IMR-90 (cell line): ENCODE measurements around the gene MYEOV. TPM values are rescaled to one million over a fixed set of nuclear protein-coding genes. Genes with fewer than 3 reads are reported as not detected.
A peak's percentile ranks its signal among the peaks of the same experiment; 100 is the strongest.

Source experiments
- ATAC-seq: fragments of 200-7000 bp; cut with Tn5 transposase; 2 replicates; pipeline ENCODE4 v1.9.1; 2020; ENCODE audit warnings: low read depth, mild to moderate bottlenecking, moderate library complexity
- BruUV-seq: library from RNA; stranded (reverse); fragments of 400-500 nt; replicated peaks from 2 replicates; lab custom pipeline; 2021; lab: Mats Ljungman, UMichigan
- CTCF ChIA-PET: fragments of 300-600 bp; formaldehyde crosslinking; extraction: SDS; loops from one replicate; lab custom pipeline; 2021; ENCODE audit warnings: antibody characterized with exemption; lab: Yijun Ruan, JAX
- POLR2A ChIA-PET: fragments of 300-600 bp; sonication (Branson Sonifier 250); formaldehyde crosslinking; loops from one replicate; lab custom pipeline; 2022; ENCODE audit warnings: antibody characterized with exemption; ENCODE audit not compliant: unreplicated experiment; lab: Charles Lee
- DNase-seq: peaks from one replicate; pipeline ENCODE4 v3.0.0; 2013
- H2AFZ ChIP-seq: replicated peaks from 2 replicates; pipeline ENCODE3; 2013; ENCODE audit warnings: low read length, mild to moderate bottlenecking; ENCODE audit not compliant: poor library complexity
- H2AK5ac ChIP-seq: 2 replicates; pipeline ENCODE4 v1.6.1; 2013; ENCODE audit warnings: low read depth, low read length, inconsistent platforms
- H2AK9ac ChIP-seq: replicated peaks from 2 replicates; pipeline ENCODE3; 2013; ENCODE audit warnings: mild to moderate bottlenecking, low read depth, low read length, moderate library complexity; ENCODE audit not compliant: poor library complexity
- H2BK120ac ChIP-seq: 2 replicates; pipeline ENCODE4 v1.6.1; 2013; ENCODE audit warnings: low read depth, low read length, inconsistent platforms
- H2BK15ac ChIP-seq: 3 replicates; pipeline ENCODE4 v1.6.1; 2013; ENCODE audit warnings: low read depth, low read length, inconsistent platforms
- H2BK20ac ChIP-seq: 2 replicates; pipeline ENCODE4 v1.6.1; 2013; ENCODE audit warnings: low read depth, mild to moderate bottlenecking, inconsistent platforms, low read length, moderate library complexity
- H2BK5ac ChIP-seq: 2 replicates; pipeline ENCODE4 v1.6.1; 2013; ENCODE audit warnings: mild to moderate bottlenecking, low read depth, low read length, inconsistent platforms; ENCODE audit not compliant: poor library complexity, severe bottlenecking
- H3K14ac ChIP-seq: replicated peaks from 2 replicates; pipeline ENCODE4 v1.6.1; 2013; ENCODE audit warnings: low read depth, low read length, inconsistent platforms
- H3K18ac ChIP-seq: 2 replicates; pipeline ENCODE4 v1.6.1; 2013; ENCODE audit warnings: low read depth, low read length, control low read depth
- H3K23ac ChIP-seq: 2 replicates; pipeline ENCODE4 v1.6.1; 2013; ENCODE audit warnings: low read depth, low read length, inconsistent platforms
- H3K27ac ChIP-seq: 2 replicates; pipeline ENCODE4 v1.5.1; 2013; ENCODE audit warnings: mild to moderate bottlenecking, control low read depth, low read length; ENCODE audit not compliant: insufficient read depth
- H3K27me3 ChIP-seq: 2 replicates; pipeline ENCODE4 v1.6.1; 2013; ENCODE audit warnings: low read length; ENCODE audit not compliant: control insufficient read depth, insufficient read depth
- H3K36me3 ChIP-seq: 2 replicates; pipeline ENCODE4 v1.6.1; 2013; ENCODE audit warnings: low read length, mixed read lengths; ENCODE audit not compliant: control insufficient read depth, insufficient read depth
- H3K4ac ChIP-seq: 2 replicates; pipeline ENCODE4 v1.6.1; 2013; ENCODE audit warnings: low read depth, low read length, inconsistent platforms
- H3K4me1 ChIP-seq: 2 replicates; pipeline ENCODE4 v1.6.1; 2013; ENCODE audit warnings: low read length, mixed read lengths; ENCODE audit not compliant: control insufficient read depth, insufficient read depth
- H3K4me2 ChIP-seq: 2 replicates; pipeline ENCODE4 v1.6.1; 2013; ENCODE audit warnings: low read depth, mild to moderate bottlenecking, control low read depth, low read length, moderate library complexity
- H3K4me3 ChIP-seq: 2 replicates; pipeline ENCODE4 v1.5.1; 2013; ENCODE audit warnings: low read depth, mild to moderate bottlenecking, control low read depth, low read length, moderate library complexity; ENCODE audit not compliant: insufficient read depth
- H3K56ac ChIP-seq: 2 replicates; pipeline ENCODE4 v1.6.1; 2013; ENCODE audit warnings: low read length, inconsistent platforms; ENCODE audit not compliant: insufficient read depth; ENCODE audit errors: extremely low read depth
- H3K79me1 ChIP-seq, 2 experiments: 2 replicates each; pipeline ENCODE4 v1.6.1; 2013; ENCODE audit warnings: low read length in 2 of 2, inconsistent platforms in 1 of 2, low read depth in 1 of 2
- H3K9ac ChIP-seq: 2 replicates; pipeline ENCODE4 v1.6.1; 2013; ENCODE audit warnings: low read depth, low read length, control low read depth
- H3K9me1 ChIP-seq: 2 replicates; pipeline ENCODE4 v1.6.1; 2013; ENCODE audit warnings: low read length, inconsistent platforms; ENCODE audit not compliant: insufficient read depth
- H3K9me3 ChIP-seq: 2 replicates; pipeline ENCODE4 v1.6.1; 2013; ENCODE audit warnings: low read length; ENCODE audit not compliant: control insufficient read depth, insufficient read depth
- H4K20me1 ChIP-seq: 2 replicates; pipeline ENCODE4 v1.6.1; 2013; ENCODE audit warnings: low read length, inconsistent platforms; ENCODE audit not compliant: insufficient read depth
- H4K5ac ChIP-seq: 2 replicates; pipeline ENCODE4 v1.6.1; 2013; ENCODE audit warnings: mild to moderate bottlenecking, low read depth, low read length, control low read depth
- H4K8ac ChIP-seq, 2 experiments: 2 replicates each; pipeline ENCODE4 v1.6.1; 2013; ENCODE audit warnings: low read depth in 2 of 2, low read length in 2 of 2, control low read depth in 1 of 2, inconsistent platforms in 1 of 2
- H4K91ac ChIP-seq: 2 replicates; pipeline ENCODE4 v1.6.1; 2013; ENCODE audit warnings: low read depth, low read length, inconsistent platforms; ENCODE audit not compliant: insufficient read depth
- BHLHE40 ChIP-seq: fragments of 150-350 bp; IDR thresholded peaks from 2 replicates; pipeline ENCODE4 v1.6.1; 2016; ENCODE audit warnings: mild to moderate bottlenecking, low read depth, low read length
- CEBPB ChIP-seq: IDR thresholded peaks from 2 replicates; pipeline ENCODE4 v1.6.1; 2012; ENCODE audit warnings: low read depth, low read length, improper control_type of control experiment
- CHD1 ChIP-seq: IDR thresholded peaks from 2 replicates; pipeline ENCODE4 v1.6.1; 2012; ENCODE audit warnings: low read depth, low read length, improper control_type of control experiment
- FOS ChIP-seq: fragments of 150-350 bp; IDR thresholded peaks from 2 replicates; pipeline ENCODE4 v1.6.1; 2016; ENCODE audit warnings: low read depth, low read length
- MAFK ChIP-seq: IDR thresholded peaks from 2 replicates; pipeline ENCODE4 v1.6.1; 2012; ENCODE audit warnings: low read depth, low read length, improper control_type of control experiment
- MAZ ChIP-seq: IDR thresholded peaks from 2 replicates; pipeline ENCODE4 v1.6.1; 2012; ENCODE audit warnings: low read depth, mild to moderate bottlenecking, low read length, improper control_type of control experiment, moderate library complexity, borderline replicate concordance
- MXI1 ChIP-seq: IDR thresholded peaks from 2 replicates; pipeline ENCODE4 v1.6.1; 2012; ENCODE audit warnings: low read depth, mild to moderate bottlenecking, low read length, moderate library complexity, borderline replicate concordance
- NFE2L2 ChIP-seq: fragments of 150-350 bp; IDR thresholded peaks from 2 replicates; pipeline ENCODE4 v1.6.1; 2016; ENCODE audit warnings: low read depth, mild to moderate bottlenecking, low read length
- POLR2A ChIP-seq: IDR thresholded peaks from 2 replicates; pipeline ENCODE4 v1.6.1; 2012; ENCODE audit warnings: mild to moderate bottlenecking, low read depth, low read length
- RAD21 ChIP-seq: IDR thresholded peaks from 2 replicates; pipeline ENCODE4 v1.6.1; 2012; ENCODE audit warnings: low read length, improper control_type of control experiment
- RCOR1 ChIP-seq: IDR thresholded peaks from 2 replicates; pipeline ENCODE4 v1.6.1; 2012; ENCODE audit warnings: mild to moderate bottlenecking, low read length, improper control_type of control experiment; ENCODE audit not compliant: insufficient replicate concordance
- RFX5 ChIP-seq: IDR thresholded peaks from 2 replicates; pipeline ENCODE4 v1.8.0; 2012; ENCODE audit warnings: low read depth, mild to moderate bottlenecking, low read length, moderate library complexity
- SMC3 ChIP-seq: fragments of 150-350 bp; IDR thresholded peaks from 2 replicates; pipeline ENCODE4 v1.6.1; 2016; ENCODE audit warnings: low read depth, mild to moderate bottlenecking, antibody characterized with exemption, low read length, moderate library complexity
- WGBS, 2 experiments: methylation state at CpG; one replicate each; pipeline versions ENCODE4 v1.1.5 to v1.1.7; 2013; ENCODE audit warnings: missing lambda C conversion rate in 2 of 2; ENCODE audit not compliant: insufficient read length in 1 of 2; ENCODE audit errors: extremely low coverage in 2 of 2; 5-methylcytosine and 5-hydroxymethylcytosine counted together
- dilution Hi-C: fragments of 300-500 bp; cut with HindIII; formaldehyde crosslinking; loops from one replicate; pipeline ENCODE4 v1.14.3; 2018; ENCODE audit warnings: low sequenced_read_pairs; ENCODE audit not compliant: unreplicated experiment
- in situ Hi-C: fragments of 300-500 bp; cut with MboI; formaldehyde crosslinking; loops from 3 replicates; pipeline ENCODE4 v1.14.3; 2019; ENCODE audit warnings: low sequenced_read_pairs, inconsistent platforms, mixed read lengths
- intact Hi-C: fragments of 100-400 bp; cut with micrococcal nuclease; formaldehyde crosslinking; loops from 2 replicates; pipeline ENCODE4 v1.10.0; 2022
- polyA plus RNA-seq, 3 experiments: library from polyadenylated mRNA; depleted of rRNA; stranded (reverse); fragments of >200 nt; gene quantifications; 2 replicates each; pipeline ENCODE4 v1.2.3, GENCODE V29; 2012; ENCODE audit warnings: low replicate concordance in 1 of 3
- total RNA-seq: library from RNA; depleted of rRNA; stranded (reverse); fragments of >200 nt; gene quantifications from 2 replicates; pipeline ENCODE4 v1.2.3, GENCODE V29; 2012
- TF ChIP-seq, protein P1 (sequence below): conservative IDR thresholded peaks from 2 replicates; pipeline ENCODE4 v1.5.1; 2012; ENCODE audit warnings: mild to moderate bottlenecking, low read depth, low read length, improper control_type of control experiment
- TF ChIP-seq, protein P2 (sequence below): fragments of 150-350 bp; IDR thresholded peaks from 2 replicates; pipeline ENCODE4 v1.6.1; 2017; ENCODE audit warnings: mild to moderate bottlenecking, antibody characterized with exemption, low read length, low read depth
- TF ChIP-seq, protein P3 (sequence below): fragments of 150-350 bp; IDR thresholded peaks from 2 replicates; pipeline ENCODE4 v1.6.1; 2016; ENCODE audit warnings: low read depth, mild to moderate bottlenecking, low read length, moderate library complexity, borderline replicate concordance

Gene MYEOV
- total and polyA plus RNA-seq, 2 of the 4 experiments (the other 2 are of a cell fraction), result 5.8 to 6.8 TPM

DNA sequence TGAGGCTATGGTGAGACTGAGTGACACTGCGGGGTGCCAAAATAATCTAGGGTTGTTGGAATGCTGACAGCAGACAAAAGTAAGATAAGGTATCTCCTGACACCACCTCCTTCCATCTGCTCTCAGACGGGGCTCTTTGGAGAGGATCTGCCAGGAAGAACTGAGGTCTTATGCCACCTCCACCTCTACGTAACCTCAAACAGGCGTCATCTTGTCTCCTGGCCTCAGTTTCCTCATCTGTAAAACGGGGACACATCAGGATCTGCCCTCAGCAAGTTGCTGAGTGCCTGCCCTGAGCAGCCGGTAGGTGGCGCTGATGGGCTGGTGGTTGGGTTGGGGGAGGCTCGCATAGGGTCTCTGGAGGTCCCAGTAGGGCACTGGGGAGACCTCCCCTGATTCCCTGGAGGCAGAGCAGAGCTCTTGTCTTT lies 1.7 kb upstream of the MYEOV start:
- Histone ChIP-seq H2AK9ac (peak overlapping the region; percentile 23), H3K23ac (no peak overlapping the region), H3K9me1 (peaks cover 8% of the 10 kb centered on the region), H3K4me3 (no peak overlapping the region), H3K27me3 (no peaks in the 10 kb centered on the region), H2BK5ac (no peak overlapping the region), H2AFZ (no peak overlapping the region), H3K36me3 (no peaks in the 10 kb centered on the region), H3K27ac (no peak overlapping the region), H4K91ac (peak overlapping the region; percentile 37), H4K20me1 (no peaks in the 10 kb centered on the region; the same call in 1 of the 2 replicates), H3K9me3 (no peaks in the 10 kb centered on the region), H3K79me1 (peaks cover 0 to 7% of the 10 kb centered on the region in 2 experiments; a peak in 2 of 4 replicates), H3K4me1 (peaks cover 8% of the 10 kb centered on the region), H3K56ac (no peak overlapping the region), H3K4ac (peak overlapping the region; percentile 72; the same call in 1 of the 2 replicates), H2BK15ac (0 out of 3 replicates have a peak overlapping the region, but pooled peaks have one; percentile 5), H4K8ac (no peak overlapping the region), H3K14ac (0 out of 2 replicates have a peak overlapping the region, but pooled peaks have one; percentile 1), H2AK5ac (peak overlapping the region; percentile 57; the same call in 1 of the 2 replicates), H2BK120ac (peak overlapping the region; percentile 50; the same call in 1 of the 2 replicates), H4K5ac (no peak overlapping the region), H3K4me2 (no peak overlapping the region), H3K9ac (no peak overlapping the region), H2BK20ac (peak overlapping the region; percentile 74; the same call in 1 of the 2 replicates), H3K18ac (no peak overlapping the region)
- DNase-seq (no peak), ATAC-seq (no peak)
- ChIA-PET CTCF (interaction anchor here (0.6 to 1.3 kb wide), 6 partner anchors 8 to 352 kb away, joined by 3 to 7 read pairs (median 4); no protein-coding TSS in a partner anchor), POLR2A (no interaction called here)
- TF ChIP-seq, protein P1, sequence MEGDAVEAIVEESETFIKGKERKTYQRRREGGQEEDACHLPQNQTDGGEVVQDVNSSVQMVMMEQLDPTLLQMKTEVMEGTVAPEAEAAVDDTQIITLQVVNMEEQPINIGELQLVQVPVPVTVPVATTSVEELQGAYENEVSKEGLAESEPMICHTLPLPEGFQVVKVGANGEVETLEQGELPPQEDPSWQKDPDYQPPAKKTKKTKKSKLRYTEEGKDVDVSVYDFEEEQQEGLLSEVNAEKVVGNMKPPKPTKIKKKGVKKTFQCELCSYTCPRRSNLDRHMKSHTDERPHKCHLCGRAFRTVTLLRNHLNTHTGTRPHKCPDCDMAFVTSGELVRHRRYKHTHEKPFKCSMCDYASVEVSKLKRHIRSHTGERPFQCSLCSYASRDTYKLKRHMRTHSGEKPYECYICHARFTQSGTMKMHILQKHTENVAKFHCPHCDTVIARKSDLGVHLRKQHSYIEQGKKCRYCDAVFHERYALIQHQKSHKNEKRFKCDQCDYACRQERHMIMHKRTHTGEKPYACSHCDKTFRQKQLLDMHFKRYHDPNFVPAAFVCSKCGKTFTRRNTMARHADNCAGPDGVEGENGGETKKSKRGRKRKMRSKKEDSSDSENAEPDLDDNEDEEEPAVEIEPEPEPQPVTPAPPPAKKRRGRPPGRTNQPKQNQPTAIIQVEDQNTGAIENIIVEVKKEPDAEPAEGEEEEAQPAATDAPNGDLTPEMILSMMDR, result peak; percentile 65
- no peak for TF ChIP-seq RFX5
- TF ChIP-seq CEBPB, result no peak
- TF ChIP-seq NFE2L2, result no peak
- TF ChIP-seq BHLHE40, result no peak
- TF ChIP-seq MXI1, result no peak
- TF ChIP-seq, protein P2, sequence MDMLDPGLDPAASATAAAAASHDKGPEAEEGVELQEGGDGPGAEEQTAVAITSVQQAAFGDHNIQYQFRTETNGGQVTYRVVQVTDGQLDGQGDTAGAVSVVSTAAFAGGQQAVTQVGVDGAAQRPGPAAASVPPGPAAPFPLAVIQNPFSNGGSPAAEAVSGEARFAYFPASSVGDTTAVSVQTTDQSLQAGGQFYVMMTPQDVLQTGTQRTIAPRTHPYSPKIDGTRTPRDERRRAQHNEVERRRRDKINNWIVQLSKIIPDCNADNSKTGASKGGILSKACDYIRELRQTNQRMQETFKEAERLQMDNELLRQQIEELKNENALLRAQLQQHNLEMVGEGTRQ, result no peak
- no peak for TF ChIP-seq CHD1
- peak; percentile 69 for TF ChIP-seq SMC3
- no peak for TF ChIP-seq MAZ
- TF ChIP-seq, protein P3, sequence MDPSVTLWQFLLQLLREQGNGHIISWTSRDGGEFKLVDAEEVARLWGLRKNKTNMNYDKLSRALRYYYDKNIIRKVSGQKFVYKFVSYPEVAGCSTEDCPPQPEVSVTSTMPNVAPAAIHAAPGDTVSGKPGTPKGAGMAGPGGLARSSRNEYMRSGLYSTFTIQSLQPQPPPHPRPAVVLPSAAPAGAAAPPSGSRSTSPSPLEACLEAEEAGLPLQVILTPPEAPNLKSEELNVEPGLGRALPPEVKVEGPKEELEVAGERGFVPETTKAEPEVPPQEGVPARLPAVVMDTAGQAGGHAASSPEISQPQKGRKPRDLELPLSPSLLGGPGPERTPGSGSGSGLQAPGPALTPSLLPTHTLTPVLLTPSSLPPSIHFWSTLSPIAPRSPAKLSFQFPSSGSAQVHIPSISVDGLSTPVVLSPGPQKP, result no peak
- peak; percentile 55 for TF ChIP-seq RCOR1
- TF ChIP-seq POLR2A, result no peak
- TF ChIP-seq FOS, result no peak
- TF ChIP-seq MAFK, result no peak
- TF ChIP-seq RAD21, result peak; percentile 76
- 20% methylated on average over 1 of the region's 8 CpGs; no CpG with 5 or more reads in 1 of the 2 experiments for WGBS, 2 experiments
- dilution Hi-C loops, result no loop called here
- in situ Hi-C loops, result no loop called here
- intact Hi-C loops, result loop anchor here (1.0 to 10.0 kb wide), 2 partner anchors 157 to 349 kb away; partner anchors contain the start of gene CCND1
- BruUV-seq, result no TSS peak
